Activated T-cell treated with anti-CD3 and anti-CD28 coated beads, Interleukin-2, amount 50 U/mL, for 72 hours (primary cell): ENCODE data around the gene OLFML3. TPM values are rescaled to one million over a fixed set of nuclear protein-coding genes. Genes with fewer than 3 reads are reported as not detected.

Experiments
- ATAC-seq, 2 donors: fragments of 150-1000 bp; cut with Tn5 transposase; replicated peaks in 1 of 2; 2 replicates each; pipeline ENCODE4 v1.10.0; 2021; ENCODE audit warnings: moderate library complexity in 2 of 2, mild to moderate bottlenecking in 1 of 2
- DNase-seq, 2 donors: peaks; one replicate each; pipeline ENCODE4 v3.0.0; 2021 to 2022; ENCODE audit warnings: mixed read lengths in 1 of 2
- H3K27ac Mint-ChIP-seq: one replicate; pipeline ENCODE4 v1.8.0; 2022; ENCODE audit warnings: mild to moderate bottlenecking, moderate library complexity, mixed read lengths
- H3K27me3 Mint-ChIP-seq: one replicate; pipeline ENCODE4 v1.8.0; 2022; ENCODE audit warnings: low read depth, mixed read lengths
- H3K36me3 Mint-ChIP-seq, 2 donors: one replicate each; pipeline ENCODE4 v1.8.0; 2022; ENCODE audit warnings: mixed read lengths in 2 of 2, mild to moderate bottlenecking in 1 of 2; ENCODE audit not compliant: insufficient read depth in 2 of 2
- H3K4me1 Mint-ChIP-seq: one replicate; pipeline ENCODE4 v1.8.0; 2022; ENCODE audit warnings: low read depth, mixed read lengths
- H3K4me3 Mint-ChIP-seq, 2 donors: one replicate each; pipeline ENCODE4 v1.8.0; 2022; ENCODE audit warnings: mild to moderate bottlenecking in 2 of 2, mixed read lengths in 2 of 2, moderate library complexity in 2 of 2
- H3K9me3 Mint-ChIP-seq, 2 donors: one replicate each; pipeline ENCODE4 v1.8.0; 2022; ENCODE audit warnings: mixed read lengths in 2 of 2
- total RNA-seq, 2 donors: library from RNA; stranded (reverse); gene quantifications; one replicate each; pipeline ENCODE4 v1.2.3, GENCODE V29; 2022

The OLFML3 gene
- total RNA-seq, 2 donors from 2014 or later = 0.90 to 1.0 TPM

DNA sequence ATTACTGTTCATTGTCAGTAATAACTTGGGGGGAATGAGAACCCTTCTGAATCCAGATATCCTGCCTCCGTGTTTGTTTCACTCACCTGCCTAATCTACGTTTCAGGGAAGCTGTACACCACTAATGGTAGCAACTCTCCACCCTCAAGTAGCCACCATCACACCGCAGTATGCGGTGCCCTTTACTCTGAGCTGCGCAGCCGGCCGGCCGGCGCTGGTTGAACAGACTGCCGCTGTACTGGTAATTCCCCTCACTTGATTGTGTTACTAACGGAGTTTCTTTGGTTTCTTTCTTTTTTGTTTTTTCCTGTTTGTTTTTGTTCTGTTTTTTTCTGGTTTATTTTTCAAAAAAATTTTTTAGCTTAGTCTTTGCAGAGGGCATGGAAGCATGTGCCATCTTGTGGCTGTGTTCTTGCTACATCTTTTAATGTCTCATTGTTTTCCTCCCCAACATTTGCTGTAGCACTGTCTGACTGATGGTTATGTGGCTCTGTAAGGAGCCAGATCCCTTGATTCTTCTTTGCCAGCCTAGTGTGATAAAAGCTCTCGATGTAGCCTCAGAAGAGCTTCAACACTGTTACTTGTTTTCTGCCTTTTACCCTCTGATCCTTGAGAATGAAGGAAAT, 15.9 kb upstream of the OLFML3 start:
- Mint-ChIP-seq H3K27me3 (no peaks in the 10 kb centered on the region), H3K4me3 (no peak overlapping the region), H3K9me3 (no peaks in the 10 kb centered on the region), H3K27ac (peak overlapping the region; percentile 62), H3K36me3 (peaks cover 13 to 50% of the 10 kb centered on the region in 2 donors), H3K4me1 (no peaks in the 10 kb centered on the region)
- ATAC-seq (no peak), DNase-seq (no peak)

DNA sequence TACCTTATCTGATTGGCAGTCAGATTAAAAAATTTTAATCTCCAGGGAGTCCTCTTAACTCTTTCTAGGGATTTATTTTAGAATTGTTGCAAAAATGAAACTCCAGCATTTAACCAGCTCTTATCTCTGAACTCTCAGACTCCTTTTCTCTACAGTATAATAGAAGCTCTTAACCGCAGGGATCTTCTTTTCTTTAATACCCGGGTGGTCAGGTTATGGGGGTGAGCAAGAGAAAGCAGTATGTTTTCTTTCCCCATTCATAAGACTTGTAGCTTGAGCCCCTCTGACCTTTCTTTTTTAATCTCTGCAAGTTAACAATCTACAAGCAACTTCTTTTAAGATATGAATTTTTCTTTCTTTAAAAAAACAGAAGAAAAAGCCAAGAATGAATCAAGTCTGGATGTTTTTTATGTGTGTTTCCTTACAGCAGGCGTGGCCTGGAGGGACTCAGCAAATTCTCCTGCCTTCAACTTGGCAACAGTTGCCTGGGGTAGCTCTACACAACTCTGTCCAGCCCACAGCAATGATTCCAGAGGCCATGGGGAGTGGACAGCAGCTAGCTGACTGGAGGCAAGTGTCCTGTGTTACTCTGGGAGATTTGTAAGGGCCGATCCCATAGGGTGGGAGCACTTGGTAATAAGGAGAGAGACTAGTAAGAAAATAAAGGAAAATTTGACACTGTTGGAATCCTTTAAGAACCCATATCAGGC, 13.4 kb upstream of the OLFML3 start:
- no peaks in the 10 kb centered on the region for H3K9me3 Mint-ChIP-seq
- no peaks in the 10 kb centered on the region for H3K27me3 Mint-ChIP-seq
- peaks cover 18 to 56% of the 10 kb centered on the region in 2 donors for H3K36me3 Mint-ChIP-seq
- DNase-seq = no peak
- H3K4me1 Mint-ChIP-seq = no peaks in the 10 kb centered on the region
- ATAC-seq = no peak
- H3K27ac Mint-ChIP-seq = peak overlapping the region; percentile 76
- no peak overlapping the region for H3K4me3 Mint-ChIP-seq

DNA sequence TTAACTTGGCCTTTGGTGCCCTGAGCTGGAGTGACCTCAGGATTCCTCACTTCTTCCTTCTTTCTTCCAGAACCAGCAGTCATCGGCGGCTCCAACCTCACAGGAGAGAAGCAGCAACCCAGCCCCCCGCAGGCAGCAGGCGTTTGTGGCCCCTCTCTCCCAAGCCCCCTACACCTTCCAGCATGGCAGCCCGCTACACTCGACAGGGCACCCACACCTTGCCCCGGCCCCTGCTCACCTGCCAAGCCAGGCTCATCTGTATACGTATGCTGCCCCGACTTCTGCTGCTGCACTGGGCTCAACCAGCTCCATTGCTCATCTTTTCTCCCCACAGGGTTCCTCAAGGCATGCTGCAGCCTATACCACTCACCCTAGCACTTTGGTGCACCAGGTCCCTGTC, 6.3 kb upstream of the OLFML3 start:
- Mint-ChIP-seq H3K4me3 (no peak overlapping the region), H3K36me3 (peaks cover 16 to 27% of the 10 kb centered on the region in 2 donors), H3K27ac (no peak overlapping the region), H3K27me3 (no peaks in the 10 kb centered on the region), H3K4me1 (peaks cover 30% of the 10 kb centered on the region), H3K9me3 (no peaks in the 10 kb centered on the region)
- ATAC-seq (no peak), DNase-seq (no peak)

DNA sequence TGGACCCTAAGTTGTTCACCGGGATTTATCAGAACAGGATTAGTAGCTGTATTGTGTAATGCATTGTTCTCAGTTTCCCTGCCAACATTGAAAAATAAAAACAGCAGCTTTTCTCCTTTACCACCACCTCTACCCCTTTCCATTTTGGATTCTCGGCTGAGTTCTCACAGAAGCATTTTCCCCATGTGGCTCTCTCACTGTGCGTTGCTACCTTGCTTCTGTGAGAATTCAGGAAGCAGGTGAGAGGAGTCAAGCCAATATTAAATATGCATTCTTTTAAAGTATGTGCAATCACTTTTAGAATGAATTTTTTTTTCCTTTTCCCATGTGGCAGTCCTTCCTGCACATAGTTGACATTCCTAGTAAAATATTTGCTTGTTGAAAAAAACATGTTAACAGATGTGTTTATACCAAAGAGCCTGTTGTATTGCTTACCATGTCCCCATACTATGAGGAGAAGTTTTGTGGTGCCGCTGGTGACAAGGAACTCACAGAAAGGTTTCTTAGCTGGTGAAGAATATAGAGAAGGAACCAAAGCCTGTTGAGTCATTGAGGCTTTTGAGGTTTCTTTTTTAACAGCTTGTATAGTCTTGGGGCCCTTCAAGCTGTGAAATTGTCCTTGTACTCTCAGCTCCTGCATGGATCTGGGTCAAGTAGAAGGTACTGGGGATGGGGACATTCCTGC, 3.9 kb upstream of the OLFML3 start:
- DNase-seq (peak; percentile 28 to 36), ATAC-seq (peak; percentile 87 to 94)
- Mint-ChIP-seq H3K4me1 (peaks cover 44% of the 10 kb centered on the region), H3K36me3 (peaks cover 9% of the 10 kb centered on the region in 2 donors), H3K9me3 (no peaks in the 10 kb centered on the region), H3K4me3 (peak overlapping the region; percentile 7 to 61), H3K27me3 (no peaks in the 10 kb centered on the region), H3K27ac (peak overlapping the region; percentile 77)

DNA sequence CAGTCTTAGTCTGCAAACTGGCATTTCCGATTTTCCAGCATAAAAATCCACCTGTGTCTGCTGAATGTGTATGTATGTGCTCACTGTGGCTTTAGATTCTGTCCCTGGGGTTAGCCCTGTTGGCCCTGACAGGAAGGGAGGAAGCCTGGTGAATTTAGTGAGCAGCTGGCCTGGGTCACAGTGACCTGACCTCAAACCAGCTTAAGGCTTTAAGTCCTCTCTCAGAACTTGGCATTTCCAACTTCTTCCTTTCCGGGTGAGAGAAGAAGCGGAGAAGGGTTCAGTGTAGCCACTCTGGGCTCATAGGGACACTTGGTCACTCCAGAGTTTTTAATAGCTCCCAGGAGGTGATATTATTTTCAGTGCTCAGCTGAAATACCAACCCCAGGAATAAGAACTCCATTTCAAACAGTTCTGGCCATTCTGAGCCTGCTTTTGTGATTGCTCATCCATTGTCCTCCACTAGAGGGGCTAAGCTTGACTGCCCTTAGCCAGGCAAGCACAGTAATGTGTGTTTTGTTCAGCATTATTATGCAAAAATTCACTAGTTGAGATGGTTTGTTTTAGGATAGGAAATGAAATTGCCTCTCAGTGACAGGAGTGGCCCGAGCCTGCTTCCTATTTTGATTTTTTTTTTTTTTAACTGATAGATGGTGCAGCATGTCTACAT, 2.5 kb upstream of the OLFML3 start:
- Mint-ChIP-seq H3K9me3 (no peaks in the 10 kb centered on the region), H3K27me3 (no peaks in the 10 kb centered on the region), H3K4me1 (peaks cover 44% of the 10 kb centered on the region), H3K4me3 (no peak overlapping the region), H3K27ac (no peak overlapping the region), H3K36me3 (peaks cover 9% of the 10 kb centered on the region in 2 donors)
- no peak for ATAC-seq
- DNase-seq = no peak

DNA sequence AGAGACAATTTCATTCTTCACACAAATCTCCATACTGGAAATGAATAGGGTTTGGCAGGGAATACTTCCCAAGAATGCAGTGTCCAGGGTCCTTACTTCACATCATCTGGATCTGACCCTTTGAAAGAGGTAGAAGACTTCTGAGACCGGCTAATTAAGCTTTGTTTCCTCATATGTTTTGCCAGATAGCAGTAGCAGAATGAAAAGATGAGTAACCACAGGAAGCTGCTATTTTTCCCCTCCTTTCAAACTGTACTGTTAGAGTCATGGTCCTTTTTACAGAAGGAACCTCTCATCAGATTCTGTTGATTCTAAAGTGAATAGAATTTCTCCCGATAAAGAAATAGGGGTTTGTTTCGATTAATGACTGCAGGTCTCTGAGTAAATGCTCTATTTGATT, 1.4 kb upstream of the OLFML3 start:
- Mint-ChIP-seq H3K27ac (no peak overlapping the region), H3K36me3 (peaks cover 8 to 9% of the 10 kb centered on the region in 2 donors), H3K4me1 (peaks cover 50% of the 10 kb centered on the region), H3K9me3 (no peaks in the 10 kb centered on the region), H3K4me3 (no peak overlapping the region), H3K27me3 (no peaks in the 10 kb centered on the region)
- ATAC-seq = no peak
- DNase-seq = no peak

DNA sequence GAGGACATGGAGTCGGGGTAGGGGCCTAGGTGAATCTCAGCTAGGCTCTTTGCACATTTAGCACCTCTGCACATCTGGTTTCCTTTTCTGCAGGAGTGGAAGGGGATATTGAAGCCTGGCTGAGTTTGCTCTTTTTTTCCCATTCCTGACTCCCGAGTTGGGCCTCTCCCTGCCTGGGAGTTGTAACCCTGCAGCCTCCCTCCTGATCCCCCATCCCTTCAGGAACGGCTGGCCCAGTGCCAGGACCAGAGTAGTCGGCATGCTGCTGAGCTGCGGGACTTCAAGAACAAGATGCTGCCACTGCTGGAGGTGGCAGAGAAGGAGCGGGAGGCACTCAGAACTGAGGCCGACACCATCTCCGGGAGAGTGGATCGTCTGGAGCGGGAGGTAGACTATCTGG, 836 bp downstream of the OLFML3 start:
- Mint-ChIP-seq H3K27ac (no peak overlapping the region), H3K4me1 (peaks cover 51% of the 10 kb centered on the region)
- ATAC-seq = no peak

DNA sequence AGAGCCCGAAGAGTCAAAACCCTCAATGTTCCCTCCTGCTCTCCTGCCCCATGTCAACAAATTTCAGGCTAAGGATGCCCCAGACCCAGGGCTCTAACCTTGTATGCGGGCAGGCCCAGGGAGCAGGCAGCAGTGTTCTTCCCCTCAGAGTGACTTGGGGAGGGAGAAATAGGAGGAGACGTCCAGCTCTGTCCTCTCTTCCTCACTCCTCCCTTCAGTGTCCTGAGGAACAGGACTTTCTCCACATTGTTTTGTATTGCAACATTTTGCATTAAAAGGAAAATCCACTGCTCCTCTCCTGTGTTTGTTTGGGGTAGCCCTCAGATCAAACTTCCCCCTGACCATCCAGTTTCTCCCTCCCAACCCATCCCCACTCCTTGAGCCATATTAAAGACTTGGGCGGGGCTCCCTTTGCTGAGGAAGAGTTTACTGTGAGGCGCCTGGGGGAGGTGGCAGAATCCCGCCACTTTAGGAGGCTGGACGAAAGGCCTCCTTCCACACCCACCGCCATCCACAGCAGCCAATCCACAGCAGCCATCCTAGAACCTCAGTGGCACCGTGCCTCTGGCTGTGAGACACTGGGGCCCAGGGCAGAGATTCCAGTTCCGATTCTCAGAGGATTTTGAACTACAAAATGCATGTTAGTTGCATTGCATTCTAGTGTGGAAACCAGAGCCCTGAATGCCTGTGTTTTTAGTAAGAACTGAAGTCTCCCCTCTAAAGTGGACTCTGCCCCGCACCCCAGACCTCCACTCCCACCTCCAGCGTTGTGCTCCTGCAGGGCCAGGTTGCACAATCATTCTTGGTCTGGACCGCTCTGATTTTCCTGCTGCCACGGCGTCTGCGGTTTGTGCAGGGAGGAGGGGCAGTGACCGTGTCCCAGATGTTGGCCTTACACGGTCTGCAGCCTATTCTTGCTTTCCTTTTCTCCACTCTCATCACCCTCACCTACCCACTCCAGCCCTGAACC, 3.0 kb downstream of the OLFML3 start:
- DNase-seq (no peak), ATAC-seq (no peak)
- H3K27ac Mint-ChIP-seq = no peak overlapping the region
- no peaks in the 10 kb centered on the region for H3K27me3 Mint-ChIP-seq
- no peaks in the 10 kb centered on the region for H3K36me3 Mint-ChIP-seq
- no peaks in the 10 kb centered on the region for H3K9me3 Mint-ChIP-seq
- H3K4me3 Mint-ChIP-seq = no peak overlapping the region
- H3K4me1 Mint-ChIP-seq = peaks cover 32% of the 10 kb centered on the region

More for the DNA sequence above, 836 bp downstream of the OLFML3 start:
- H3K27me3 Mint-ChIP-seq = no peaks in the 10 kb centered on the region
- no peaks in the 10 kb centered on the region for H3K9me3 Mint-ChIP-seq
- peaks cover 0 to 4% of the 10 kb centered on the region in 2 donors for H3K36me3 Mint-ChIP-seq
- no peak for DNase-seq
- no peak overlapping the region for H3K4me3 Mint-ChIP-seq

DNA sequence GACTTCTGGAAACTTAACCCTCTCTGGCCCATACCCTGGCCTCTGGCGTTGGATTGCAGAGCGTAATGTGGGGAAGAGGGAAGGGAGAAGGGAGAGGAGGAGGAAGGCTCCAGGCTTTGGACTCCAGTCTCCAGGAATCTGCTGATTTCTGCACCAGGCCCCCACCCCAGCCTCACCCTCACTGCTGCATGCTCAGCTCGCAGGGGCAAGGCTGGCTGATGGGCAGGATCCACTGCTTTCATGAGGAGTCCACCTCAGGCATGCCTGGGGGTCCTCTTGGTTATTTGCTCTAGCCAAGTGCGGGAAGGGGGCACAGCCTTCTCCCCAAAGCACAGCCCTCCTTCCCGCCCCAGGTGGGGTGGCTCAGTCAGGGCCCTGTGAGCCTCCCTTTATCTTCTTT, 3.7 kb downstream of the OLFML3 start:
- H3K9me3 Mint-ChIP-seq = peaks cover 0 to 4% of the 10 kb centered on the region in 2 donors
- DNase-seq (no peak), ATAC-seq (peak in 1 of 2 donors; percentile 10)
- no peaks in the 10 kb centered on the region for H3K36me3 Mint-ChIP-seq
- H3K4me3 Mint-ChIP-seq = no peak overlapping the region
- H3K27ac Mint-ChIP-seq = no peak overlapping the region
- no peaks in the 10 kb centered on the region for H3K27me3 Mint-ChIP-seq
- peaks cover 26% of the 10 kb centered on the region for H3K4me1 Mint-ChIP-seq

DNA sequence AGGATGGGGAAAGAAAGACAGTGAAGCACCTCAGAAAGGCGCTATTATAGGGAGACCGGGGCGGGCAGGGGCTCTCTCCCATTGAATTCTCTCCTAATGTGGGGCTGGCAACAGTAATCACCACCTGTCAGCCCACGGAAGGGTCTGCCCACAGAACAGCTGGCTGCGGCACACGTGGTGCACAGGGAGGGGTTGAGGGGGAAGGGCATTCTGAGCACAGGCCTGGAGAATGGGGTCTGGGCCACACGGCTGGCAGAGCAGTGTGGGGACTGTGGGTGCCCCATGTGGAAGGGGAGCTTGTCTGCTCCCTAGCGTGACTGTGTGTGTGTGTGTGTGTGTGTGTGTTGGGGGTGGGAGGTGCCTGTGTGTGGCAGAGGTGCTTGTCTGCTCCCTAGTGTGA, 4.1 kb downstream of the OLFML3 start:
- Mint-ChIP-seq H3K27me3 (no peaks in the 10 kb centered on the region), H3K27ac (no peak overlapping the region), H3K4me1 (peaks cover 21% of the 10 kb centered on the region), H3K36me3 (no peaks in the 10 kb centered on the region), H3K9me3 (peaks cover 0 to 4% of the 10 kb centered on the region in 2 donors), H3K4me3 (no peak overlapping the region)
- DNase-seq (no peak), ATAC-seq (peak; percentile 20 to 24)

DNA sequence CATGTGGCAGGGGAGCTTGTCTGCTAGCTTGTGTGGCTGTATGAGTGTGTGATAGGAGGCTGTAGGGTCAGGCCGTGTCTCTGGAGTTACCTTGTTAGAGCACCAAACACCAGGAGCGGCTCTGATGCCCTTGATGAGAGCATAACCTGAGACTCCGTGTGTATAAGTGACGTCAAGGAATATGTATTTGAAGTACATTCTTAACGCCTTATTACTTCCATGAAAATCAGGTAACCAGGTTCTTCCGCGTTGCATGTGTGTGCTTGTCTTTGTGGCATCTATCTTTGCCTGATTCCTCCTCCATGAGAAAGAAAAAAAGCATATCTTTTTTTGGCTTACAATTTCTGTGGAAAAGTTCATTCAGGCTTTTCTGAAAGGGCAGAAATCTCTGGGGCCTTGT, 4.6 kb downstream of the OLFML3 start:
- Mint-ChIP-seq H3K4me1 (peaks cover 19% of the 10 kb centered on the region), H3K36me3 (no peaks in the 10 kb centered on the region), H3K4me3 (no peak overlapping the region), H3K27ac (no peak overlapping the region), H3K27me3 (no peaks in the 10 kb centered on the region), H3K9me3 (peaks cover under 1 to 5% of the 10 kb centered on the region in 2 donors)
- no peak for ATAC-seq
- no peak for DNase-seq

DNA sequence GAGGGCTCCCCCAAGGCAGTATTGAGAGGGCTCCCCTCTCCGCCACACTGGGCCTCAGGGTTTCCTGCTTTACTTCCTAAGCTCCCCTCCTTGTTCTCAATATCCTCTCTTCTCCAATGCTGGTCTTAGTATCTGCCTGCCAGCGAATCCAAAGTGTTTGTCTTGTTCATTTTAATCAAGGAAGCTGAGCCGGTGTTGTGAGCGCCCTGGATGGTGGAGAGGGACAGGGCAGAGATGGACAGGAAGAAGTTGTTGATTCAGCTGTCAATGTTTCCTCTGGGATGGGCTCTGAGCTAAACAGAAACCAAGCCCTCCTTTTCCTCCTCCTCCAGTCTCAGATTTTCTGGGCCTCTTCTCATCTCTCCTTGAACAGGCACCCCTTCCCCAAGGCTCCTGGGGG, 5.4 kb downstream of the OLFML3 start:
- H3K9me3 Mint-ChIP-seq = peaks cover 2 to 6% of the 10 kb centered on the region in 2 donors
- no peak overlapping the region for H3K4me3 Mint-ChIP-seq
- no peak overlapping the region for H3K27ac Mint-ChIP-seq
- no peaks in the 10 kb centered on the region for H3K27me3 Mint-ChIP-seq
- H3K36me3 Mint-ChIP-seq = no peaks in the 10 kb centered on the region
- DNase-seq (no peak), ATAC-seq (no peak)
- peaks cover 16% of the 10 kb centered on the region for H3K4me1 Mint-ChIP-seq
